Naive B cell (primary cell): ENCODE measurements around the gene SLC66A3. TPM values are rescaled to one million over a fixed set of nuclear protein-coding genes. Genes with fewer than 3 reads are reported as not detected.

Experiments used
- ATAC-seq, 2 donors: fragments of 150-1000 bp; cut with Tn5 transposase; 2 replicates each; pipeline ENCODE4 v1.10.0; 2021; ENCODE audit warnings: low read depth in 2 of 2, mild to moderate bottlenecking in 2 of 2, moderate library complexity in 2 of 2
- DNase-seq: peaks from one replicate; pipeline ENCODE4 v3.0.0; 2022
- H3K27ac Mint-ChIP-seq, 6 donors: one replicate each; pipeline ENCODE4 v1.8.0; 2020 to 2022; ENCODE audit warnings: mild to moderate bottlenecking in 6 of 6, mixed read lengths in 6 of 6, moderate library complexity in 5 of 6, inconsistent platforms in 2 of 6
- H3K27me3 Mint-ChIP-seq, 3 donors: one replicate each; pipeline ENCODE4 v1.8.0; 2021 to 2022; ENCODE audit warnings: mixed read lengths in 3 of 3, mild to moderate bottlenecking in 1 of 3
- H3K36me3 Mint-ChIP-seq, 2 donors: one replicate each; pipeline ENCODE4 v1.8.0; 2020 to 2022; ENCODE audit warnings: mixed read lengths in 2 of 2, inconsistent platforms in 1 of 2, mild to moderate bottlenecking in 1 of 2
- H3K4me1 Mint-ChIP-seq, 3 donors: one replicate each; pipeline ENCODE4 v1.8.0; 2020 to 2022; ENCODE audit warnings: mixed read lengths in 3 of 3, inconsistent platforms in 1 of 3, mild to moderate bottlenecking in 1 of 3, moderate library complexity in 1 of 3
- H3K4me3 Mint-ChIP-seq, 8 donors: one replicate each; pipeline ENCODE4 v1.8.0; 2020 to 2022; ENCODE audit warnings: mild to moderate bottlenecking in 8 of 8, mixed read lengths in 8 of 8, moderate library complexity in 8 of 8, inconsistent platforms in 2 of 8
- H3K9me3 Mint-ChIP-seq, 7 donors: one replicate each; pipeline ENCODE4 v1.8.0; 2020 to 2022; ENCODE audit warnings: mixed read lengths in 7 of 7, mild to moderate bottlenecking in 5 of 7, inconsistent platforms in 2 of 7, moderate library complexity in 1 of 7
- polyA plus RNA-seq, 6 donors: library from polyadenylated mRNA; unstranded; fragments of 300-500 nt; fragmentation: Illumina TruSeq; gene quantifications; one replicate each; pipeline ENCODE4 v1.2.3, GENCODE V29; 2021; ENCODE audit warnings: low read depth in 6 of 6

SLC66A3 gene
- polyA plus RNA-seq = 10 to 100 TPM; 40.3 to 85.1 (median 43.9) TPM

GRCh38 chr2:11155381-11156035, at the start of gene SLC66A3:
Gene SLC66A3 (plus strand): TSS chr2:11155467. CDS start chr2:11155547, 80 bp downstream.
- peak; percentile 78 to 80 for ATAC-seq
- H3K4me3 Mint-ChIP-seq = peak within 1 kb of the TSS; percentile 74 to 93 (median 88)

GRCh38 chr2:11109002-11109401, 46.3 kb upstream of the SLC66A3 start:
- no peak for ATAC-seq
- Mint-ChIP-seq H3K4me3 (no peak overlapping the region), H3K9me3 (peaks cover 0 to 11% (median 4%) of the 10 kb centered on the region in 7 donors), H3K27ac (no peak overlapping the region), H3K36me3 (no peaks in the 10 kb centered on the region), H3K4me1 (peaks cover 0 to 8% (median 0%) of the 10 kb centered on the region in 3 donors), H3K27me3 (peaks cover 4 to 10% (median 8%) of the 10 kb centered on the region in 3 donors)
- no peak for DNase-seq

More at GRCh38 chr2:11155381-11156035, at the start of gene SLC66A3:
- Mint-ChIP-seq H3K36me3 (no peaks in the 10 kb centered on the region), H3K27me3 (no peaks in the 10 kb centered on the region), H3K4me1 (peaks cover 20 to 30% (median 21%) of the 10 kb centered on the region in 3 donors), H3K9me3 (no peaks in the 10 kb centered on the region), H3K27ac (peak within 1 kb of the TSS in 5 of 6 donors; percentile 65 to 88 (median 78))
- no peak for DNase-seq

- peaks cover 0 to 8% (median 0%) of the 10 kb centered on the region in 3 donors for H3K4me1 Mint-ChIP-seq
- H3K27me3 Mint-ChIP-seq = peaks cover 0 to 20% (median 16%) of the 10 kb centered on the region in 3 donors
- no peak overlapping the region for H3K4me3 Mint-ChIP-seq
- DNase-seq (no peak), ATAC-seq (no peak)
- H3K27ac Mint-ChIP-seq = peak overlapping the region in 2 of 6 donors; percentile 1 to 34
- H3K36me3 Mint-ChIP-seq = no peaks in the 10 kb centered on the region
- peaks cover 0 to 11% (median 4%) of the 10 kb centered on the region in 7 donors for H3K9me3 Mint-ChIP-seq
These were observed 42.3 kb upstream of the SLC66A3 start for GRCh38 chr2:11112870-11113428.

- ATAC-seq (no peak), DNase-seq (no peak)
- H3K27me3 Mint-ChIP-seq = peaks cover 0 to 28% (median 22%) of the 10 kb centered on the region in 3 donors
- peaks cover 8 to 11% (median 10%) of the 10 kb centered on the region in 3 donors for H3K4me1 Mint-ChIP-seq
- H3K27ac Mint-ChIP-seq = no peak overlapping the region
- peaks cover 0 to 10% (median 4%) of the 10 kb centered on the region in 7 donors for H3K9me3 Mint-ChIP-seq
- H3K36me3 Mint-ChIP-seq = no peaks in the 10 kb centered on the region
- H3K4me3 Mint-ChIP-seq = no peak overlapping the region
These were observed 37.5 kb upstream of the SLC66A3 start for GRCh38 chr2:11117776-11118175.

GRCh38 chr2:11118761-11119160, 36.5 kb upstream of the SLC66A3 start:
- Mint-ChIP-seq H3K4me3 (no peak overlapping the region), H3K27ac (no peak overlapping the region), H3K36me3 (no peaks in the 10 kb centered on the region), H3K27me3 (peaks cover 0 to 30% (median 22%) of the 10 kb centered on the region in 3 donors), H3K9me3 (peaks cover 0 to 6% (median 3%) of the 10 kb centered on the region in 7 donors), H3K4me1 (peaks cover 8 to 10% (median 8%) of the 10 kb centered on the region in 3 donors)
- ATAC-seq (no peak), DNase-seq (no peak)

GRCh38 chr2:11121099-11121822, 34.0 kb upstream of the SLC66A3 start:
- Mint-ChIP-seq H3K4me3 (peak overlapping the region in 4 of 8 donors; percentile 39 to 66 (median 46)), H3K27me3 (peaks cover 0 to 44% (median 22%) of the 10 kb centered on the region in 3 donors), H3K36me3 (no peaks in the 10 kb centered on the region), H3K27ac (peak overlapping the region in 1 of 6 donors; percentile 63), H3K9me3 (peaks cover 0 to 4% (median 0%) of the 10 kb centered on the region in 7 donors), H3K4me1 (peaks cover 7 to 10% (median 8%) of the 10 kb centered on the region in 3 donors)
- no peak for DNase-seq
- no peak for ATAC-seq

GRCh38 chr2:11121823-11122155, 33.5 kb upstream of the SLC66A3 start:
- H3K9me3 Mint-ChIP-seq = peaks cover 0 to 4% (median 0%) of the 10 kb centered on the region in 7 donors
- H3K36me3 Mint-ChIP-seq = no peaks in the 10 kb centered on the region
- DNase-seq = no peak
- H3K27ac Mint-ChIP-seq = no peak overlapping the region
- peaks cover 7 to 10% (median 8%) of the 10 kb centered on the region in 3 donors for H3K4me1 Mint-ChIP-seq
- peak overlapping the region in 4 of 8 donors; percentile 25 to 66 (median 46) for H3K4me3 Mint-ChIP-seq
- peaks cover 0 to 38% (median 18%) of the 10 kb centered on the region in 3 donors for H3K27me3 Mint-ChIP-seq
- ATAC-seq = no peak

- H3K4me3 Mint-ChIP-seq = no peak overlapping the region
- DNase-seq = no peak
- H3K4me1 Mint-ChIP-seq = peaks cover 7 to 10% (median 8%) of the 10 kb centered on the region in 3 donors
- no peaks in the 10 kb centered on the region for H3K36me3 Mint-ChIP-seq
- H3K9me3 Mint-ChIP-seq = peaks cover 0 to 4% (median 0%) of the 10 kb centered on the region in 7 donors
- ATAC-seq = no peak
- H3K27ac Mint-ChIP-seq = peak overlapping the region in 1 of 6 donors; percentile 44
- peaks cover 0 to 35% (median 12%) of the 10 kb centered on the region in 3 donors for H3K27me3 Mint-ChIP-seq
These were observed 32.9 kb upstream of the SLC66A3 start for GRCh38 chr2:11122380-11122779.

GRCh38 chr2:11123001-11123809, 32.1 kb upstream of the SLC66A3 start:
- DNase-seq (no peak), ATAC-seq (no peak)
- H3K4me1 Mint-ChIP-seq = peaks cover 7 to 13% (median 12%) of the 10 kb centered on the region in 3 donors
- no peaks in the 10 kb centered on the region for H3K36me3 Mint-ChIP-seq
- no peak overlapping the region for H3K4me3 Mint-ChIP-seq
- peaks cover 0 to 27% (median 4%) of the 10 kb centered on the region in 3 donors for H3K27me3 Mint-ChIP-seq
- peaks cover 0 to 4% (median 0%) of the 10 kb centered on the region in 7 donors for H3K9me3 Mint-ChIP-seq
- H3K27ac Mint-ChIP-seq = no peak overlapping the region

- Mint-ChIP-seq H3K4me1 (peaks cover 7 to 17% (median 13%) of the 10 kb centered on the region in 3 donors), H3K4me3 (no peak overlapping the region), H3K27me3 (peaks cover 0 to 27% (median 0%) of the 10 kb centered on the region in 3 donors), H3K36me3 (no peaks in the 10 kb centered on the region), H3K27ac (no peak overlapping the region), H3K9me3 (peaks cover 0 to 4% (median 0%) of the 10 kb centered on the region in 7 donors)
- ATAC-seq (peak; percentile 12 to 36), DNase-seq (peak; percentile 25)
These were observed 31.2 kb upstream of the SLC66A3 start for GRCh38 chr2:11123856-11124759.

- ATAC-seq (no peak), DNase-seq (no peak)
- no peak overlapping the region for H3K4me3 Mint-ChIP-seq
- no peaks in the 10 kb centered on the region for H3K36me3 Mint-ChIP-seq
- peaks cover 7 to 18% (median 17%) of the 10 kb centered on the region in 3 donors for H3K4me1 Mint-ChIP-seq
- H3K27ac Mint-ChIP-seq = peak overlapping the region in 1 of 6 donors; percentile 47
- peaks cover 0 to 27% (median 0%) of the 10 kb centered on the region in 3 donors for H3K27me3 Mint-ChIP-seq
- peaks cover 0 to 4% (median 0%) of the 10 kb centered on the region in 7 donors for H3K9me3 Mint-ChIP-seq
These were observed 30.6 kb upstream of the SLC66A3 start for GRCh38 chr2:11124760-11125068.

- Mint-ChIP-seq H3K36me3 (no peaks in the 10 kb centered on the region), H3K27ac (peak overlapping the region in 3 of 6 donors; percentile 62 to 81 (median 63)), H3K4me3 (no peak overlapping the region), H3K4me1 (peaks cover 5 to 27% (median 15%) of the 10 kb centered on the region in 3 donors), H3K9me3 (peaks cover 0 to 2% (median 0%) of the 10 kb centered on the region in 7 donors), H3K27me3 (peaks cover 0 to 22% (median 0%) of the 10 kb centered on the region in 3 donors)
- ATAC-seq (no peak), DNase-seq (no peak)
These were observed 27.5 kb upstream of the SLC66A3 start for GRCh38 chr2:11127761-11128160.
